HG02885 (cell line): ENCODE data around the gene CCDC106.

Experiments
- ATAC-seq: cut with Tn5 transposase; IDR thresholded peaks from one replicate; pipeline ENCODE4 v1.9.1; 2021; ENCODE audit warnings: mild to moderate bottlenecking; ENCODE audit not compliant: unreplicated experiment, poor library complexity

CCDC106 gene

DNA sequence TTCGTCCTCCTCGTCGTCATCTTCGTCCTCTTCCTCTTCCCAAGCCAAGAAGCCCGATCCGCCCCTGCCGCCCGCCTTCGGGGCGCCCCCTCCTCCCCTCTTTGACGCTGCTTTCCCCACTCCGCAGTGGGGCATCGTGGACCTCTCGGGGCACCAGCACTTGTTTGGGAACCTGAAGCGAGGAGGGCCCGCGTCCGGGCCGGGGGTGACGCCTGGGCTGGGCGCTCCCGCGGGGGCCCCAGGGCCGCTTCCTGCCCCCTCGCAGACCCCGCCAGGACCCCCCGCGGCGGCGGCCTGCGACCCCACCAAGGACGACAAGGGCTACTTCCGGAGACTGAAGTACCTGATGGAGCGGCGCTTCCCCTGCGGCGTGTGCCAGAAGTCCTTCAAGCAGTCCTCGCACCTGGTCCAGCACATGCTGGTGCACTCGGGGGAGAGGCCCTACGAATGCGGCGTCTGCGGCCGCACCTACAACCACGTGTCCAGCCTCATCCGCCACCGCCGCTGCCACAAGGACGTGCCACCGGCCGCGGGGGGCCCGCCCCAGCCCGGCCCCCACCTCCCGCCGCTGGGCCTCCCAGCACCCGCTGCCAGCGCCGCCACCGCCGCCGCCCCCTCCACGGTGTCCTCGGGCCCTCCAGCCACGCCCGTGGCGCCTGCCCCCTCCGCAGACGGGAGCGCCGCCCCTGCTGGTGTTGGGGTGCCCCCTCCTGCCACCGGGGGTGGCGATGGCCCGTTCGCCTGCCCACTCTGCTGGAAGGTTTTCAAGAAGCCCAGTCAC, 33.9 kb upstream of the CCDC106 start:
- no peak for ATAC-seq

DNA sequence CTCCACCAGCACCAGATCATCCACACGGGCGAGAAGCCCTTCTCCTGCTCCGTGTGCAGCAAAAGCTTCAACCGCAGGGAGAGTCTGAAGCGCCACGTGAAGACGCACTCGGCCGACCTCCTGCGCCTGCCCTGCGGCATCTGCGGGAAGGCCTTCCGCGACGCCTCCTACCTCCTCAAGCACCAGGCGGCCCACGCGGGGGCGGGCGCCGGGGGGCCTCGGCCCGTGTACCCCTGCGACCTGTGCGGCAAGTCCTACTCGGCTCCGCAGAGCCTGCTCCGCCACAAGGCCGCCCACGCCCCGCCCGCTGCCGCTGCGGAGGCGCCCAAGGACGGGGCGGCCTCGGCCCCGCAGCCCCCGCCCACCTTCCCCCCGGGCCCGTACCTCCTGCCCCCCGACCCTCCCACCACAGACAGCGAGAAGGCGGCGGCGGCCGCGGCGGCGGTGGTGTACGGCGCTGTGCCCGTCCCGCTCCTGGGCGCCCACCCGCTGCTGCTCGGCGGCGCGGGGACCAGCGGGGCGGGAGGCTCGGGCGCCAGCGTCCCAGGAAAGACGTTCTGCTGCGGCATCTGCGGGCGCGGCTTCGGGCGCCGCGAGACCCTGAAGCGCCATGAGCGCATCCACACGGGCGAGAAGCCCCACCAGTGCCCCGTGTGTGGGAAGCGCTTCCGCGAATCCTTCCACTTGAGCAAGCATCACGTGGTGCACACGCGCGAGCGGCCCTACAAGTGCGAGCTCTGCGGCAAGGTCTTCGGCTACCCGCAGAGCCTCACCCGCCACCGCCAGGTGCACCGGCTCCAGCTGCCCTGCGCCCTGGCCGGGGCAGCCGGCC, 33.1 kb upstream of the CCDC106 start:
- no peak for ATAC-seq

DNA sequence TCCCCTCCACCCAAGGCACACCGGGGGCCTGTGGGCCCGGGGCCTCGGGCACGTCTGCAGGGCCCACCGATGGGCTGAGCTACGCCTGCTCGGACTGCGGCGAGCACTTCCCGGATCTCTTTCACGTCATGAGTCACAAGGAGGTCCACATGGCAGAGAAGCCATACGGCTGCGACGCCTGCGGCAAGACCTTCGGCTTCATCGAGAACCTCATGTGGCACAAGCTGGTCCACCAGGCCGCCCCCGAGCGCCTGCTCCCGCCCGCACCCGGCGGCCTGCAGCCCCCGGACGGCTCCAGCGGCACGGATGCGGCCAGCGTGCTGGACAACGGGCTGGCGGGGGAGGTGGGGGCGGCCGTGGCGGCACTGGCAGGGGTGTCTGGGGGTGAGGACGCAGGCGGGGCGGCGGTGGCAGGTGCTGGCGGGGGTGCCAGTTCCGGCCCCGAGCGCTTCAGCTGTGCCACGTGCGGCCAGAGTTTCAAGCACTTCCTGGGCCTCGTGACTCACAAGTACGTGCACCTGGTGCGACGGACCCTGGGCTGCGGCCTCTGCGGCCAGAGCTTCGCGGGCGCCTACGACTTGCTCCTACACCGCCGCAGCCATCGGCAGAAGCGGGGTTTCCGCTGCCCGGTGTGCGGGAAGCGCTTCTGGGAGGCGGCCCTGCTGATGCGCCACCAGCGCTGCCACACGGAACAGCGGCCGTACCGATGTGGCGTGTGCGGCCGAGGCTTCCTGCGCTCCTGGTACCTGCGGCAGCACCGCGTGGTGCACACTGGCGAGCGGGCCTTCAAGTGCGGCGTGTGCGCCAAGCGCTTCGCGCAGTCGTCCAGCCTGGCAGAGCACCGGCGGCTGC, 32.2 kb upstream of the CCDC106 start:
- ATAC-seq = no peak

- ATAC-seq = no peak
These were observed 31.6 kb upstream of the CCDC106 start for GRCh38 chr19:55616395-55616875.

DNA sequence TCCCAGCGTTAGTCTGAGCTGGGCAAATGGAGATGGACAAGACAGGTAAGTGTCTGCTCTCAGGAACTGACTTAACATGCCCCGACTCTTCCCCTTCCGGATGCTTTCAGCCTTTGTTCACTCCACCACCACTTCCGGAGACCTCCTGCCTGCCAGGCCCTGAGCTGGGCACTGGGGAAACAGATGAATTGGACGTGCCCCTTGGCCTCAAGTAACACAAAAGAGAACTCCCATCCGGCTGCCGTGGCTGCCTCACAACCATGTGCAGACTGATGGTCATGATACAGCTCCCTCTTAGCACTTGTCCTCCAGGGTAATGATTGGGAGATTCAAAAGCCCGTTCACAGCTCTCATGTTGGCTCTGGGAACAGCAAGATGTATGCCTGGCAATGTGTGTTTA, 30.6 kb upstream of the CCDC106 start:
- ATAC-seq = no peak

- ATAC-seq = no peak
These were observed 29.6 kb upstream of the CCDC106 start for GRCh38 chr19:55618426-55618825.

- ATAC-seq = no peak
These were observed 28.7 kb upstream of the CCDC106 start for GRCh38 chr19:55619286-55619685.

- no peak for ATAC-seq
These were observed 27.4 kb upstream of the CCDC106 start for GRCh38 chr19:55620410-55621204.

DNA sequence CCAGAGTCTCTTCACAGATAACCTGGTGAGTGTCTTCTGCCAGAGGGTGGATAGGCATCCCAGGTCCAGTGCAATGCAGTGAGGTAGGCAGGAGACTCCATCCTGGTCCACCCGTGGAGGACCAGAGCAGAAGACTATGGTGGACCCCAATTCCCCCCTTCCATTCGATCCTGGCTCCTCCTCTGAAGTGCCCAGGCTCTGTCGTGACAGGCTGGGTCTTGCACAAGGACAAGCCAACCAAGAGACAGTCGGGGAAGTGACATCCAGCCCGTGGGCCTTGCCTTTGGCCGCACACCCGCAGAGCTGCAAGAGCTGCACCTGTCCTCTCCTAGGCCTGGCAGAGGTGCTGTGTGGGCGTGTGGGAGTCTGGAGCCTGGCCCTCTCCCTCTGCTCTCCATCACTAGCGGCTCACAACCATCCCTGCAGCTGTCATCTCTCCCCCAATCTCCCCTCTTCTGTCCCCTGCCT, 26.8 kb upstream of the CCDC106 start:
- ATAC-seq = no peak

DNA sequence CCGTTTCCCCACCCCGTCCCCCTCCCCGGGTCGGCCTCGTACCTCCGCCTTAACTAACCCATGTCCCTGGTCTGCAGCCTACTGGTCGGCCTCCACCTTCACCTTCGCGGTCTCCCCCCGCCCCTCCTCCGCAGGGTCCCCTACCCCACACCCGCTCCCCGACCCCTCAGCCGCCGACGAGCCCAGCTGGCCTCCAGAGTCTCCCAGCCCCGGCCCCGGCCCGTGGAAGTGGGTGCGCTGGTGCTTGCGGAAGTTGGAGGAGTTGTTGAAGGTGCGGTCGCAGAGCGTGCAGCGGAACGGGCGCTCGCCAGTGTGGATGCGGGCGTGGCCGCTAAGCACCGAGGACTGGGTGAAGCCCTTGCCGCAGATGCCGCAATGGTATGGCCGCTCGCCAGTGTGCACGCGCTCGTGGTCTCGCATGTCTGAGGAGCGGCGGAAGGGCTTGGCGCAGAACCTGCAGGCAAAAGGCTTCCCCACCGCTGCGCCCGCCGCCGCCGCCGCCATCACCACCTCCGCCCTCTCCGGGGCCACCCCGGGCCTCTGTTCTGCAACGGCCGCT, 26.3 kb upstream of the CCDC106 start:
- ATAC-seq = no peak

DNA sequence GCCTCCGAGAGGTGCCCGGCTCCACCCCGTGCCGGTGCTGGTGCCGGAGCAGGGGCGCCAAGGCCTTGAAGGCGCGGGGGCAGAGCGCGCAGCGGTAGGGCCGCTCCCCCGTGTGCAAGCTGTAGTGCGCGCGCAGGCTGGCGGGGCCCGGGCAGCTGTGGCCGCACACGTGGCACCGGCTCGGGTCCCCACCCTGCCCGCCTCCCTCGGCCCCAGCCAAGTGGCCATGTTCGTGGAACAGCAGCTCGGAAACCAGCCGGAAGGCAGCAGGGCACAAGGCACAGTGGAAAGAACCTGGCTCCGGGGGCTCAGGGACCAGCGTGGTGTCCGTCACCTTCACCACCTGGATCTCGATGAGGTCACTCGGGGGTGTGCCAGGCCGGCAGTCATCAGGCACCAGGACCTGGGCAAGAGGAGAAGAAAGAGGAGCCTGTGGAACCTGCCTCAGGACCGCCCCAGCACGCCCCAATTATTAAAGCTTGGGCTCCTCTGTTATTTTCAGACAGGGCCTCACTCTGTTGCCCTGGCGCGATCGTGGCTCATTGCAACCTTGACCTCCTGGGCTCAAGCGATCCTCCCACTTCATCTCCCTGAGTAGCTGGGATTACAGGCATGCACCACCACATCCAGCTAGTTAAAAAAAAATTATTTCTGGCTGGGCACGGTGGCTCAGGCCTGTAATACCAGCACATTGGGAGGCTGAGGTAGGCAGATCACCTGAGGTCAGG, 25.6 kb upstream of the CCDC106 start:
- no peak for ATAC-seq

- no peak for ATAC-seq
These were observed 24.9 kb upstream of the CCDC106 start for GRCh38 chr19:55623130-55623529.

DNA sequence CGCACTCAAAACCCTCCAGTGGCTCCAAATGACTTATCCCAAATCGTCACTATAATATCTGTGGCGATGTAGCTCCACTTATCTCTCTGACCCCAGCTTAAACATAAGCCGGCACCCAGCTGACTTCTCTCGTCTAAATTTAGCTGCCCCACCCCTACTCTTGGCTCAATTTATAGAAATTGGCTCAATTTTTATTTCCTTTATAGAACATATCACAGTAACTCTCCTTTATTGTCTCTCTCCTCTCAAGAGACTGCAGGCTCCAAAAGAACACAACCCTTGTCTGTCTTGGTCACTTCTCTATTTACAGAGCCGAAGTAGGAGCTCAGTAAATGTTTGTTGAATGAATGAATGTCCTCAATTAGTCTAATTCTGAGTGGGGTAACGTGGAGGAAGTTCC, 24.5 kb upstream of the CCDC106 start:
- ATAC-seq = no peak

DNA sequence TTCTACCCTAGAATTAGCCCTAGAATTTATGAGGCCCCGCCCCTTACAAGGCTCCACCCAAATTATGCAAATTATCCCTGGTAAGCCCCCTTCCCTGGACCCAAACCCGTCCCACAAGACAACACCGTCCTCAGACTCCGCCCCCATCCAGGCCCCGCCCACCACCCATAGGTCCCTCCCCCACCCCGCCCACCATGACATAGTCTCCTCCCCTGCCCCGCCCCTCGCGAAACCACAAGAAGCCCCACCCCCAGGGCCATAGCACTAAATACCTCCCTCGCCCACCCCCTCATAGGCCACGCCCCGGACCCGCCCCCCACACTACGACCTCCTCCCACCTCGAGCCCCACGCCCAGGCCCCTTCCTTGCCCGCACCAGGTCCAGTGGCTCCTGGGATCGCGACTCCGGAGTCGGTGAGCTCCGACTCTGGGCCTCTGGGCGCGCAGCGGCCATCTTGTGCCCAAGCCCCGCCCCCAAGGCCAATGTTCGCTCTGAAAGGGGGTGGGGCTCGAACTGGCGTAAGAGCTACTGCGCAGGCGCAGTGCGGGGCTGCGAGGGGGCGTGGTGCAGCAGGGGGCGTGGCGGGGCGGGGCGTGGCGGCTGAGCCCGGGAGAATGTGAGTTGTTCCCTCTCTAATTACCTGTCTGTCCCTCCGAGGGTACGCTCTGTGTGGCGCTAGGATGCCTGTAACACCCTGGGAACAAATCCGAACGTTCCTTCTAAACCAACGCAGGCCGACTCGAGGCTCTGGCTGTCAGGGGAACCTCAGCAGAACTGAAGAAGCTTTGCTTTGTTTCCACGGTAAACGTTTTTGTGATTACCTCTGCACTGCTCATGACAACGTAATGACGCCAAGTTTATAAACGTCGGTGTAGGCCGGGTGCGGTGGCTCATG, 23.7 kb upstream of the CCDC106 start, which contains the start of gene ZNF784:
ZNF784 (minus strand) TSS at position 458 of the 895 bp plus-strand sequence; CDS start at position 453, 5 bp downstream.
- peak; percentile 67 for ATAC-seq

- no peak for ATAC-seq
These were observed 23.0 kb upstream of the CCDC106 start for GRCh38 chr19:55625004-55625326.

DNA sequence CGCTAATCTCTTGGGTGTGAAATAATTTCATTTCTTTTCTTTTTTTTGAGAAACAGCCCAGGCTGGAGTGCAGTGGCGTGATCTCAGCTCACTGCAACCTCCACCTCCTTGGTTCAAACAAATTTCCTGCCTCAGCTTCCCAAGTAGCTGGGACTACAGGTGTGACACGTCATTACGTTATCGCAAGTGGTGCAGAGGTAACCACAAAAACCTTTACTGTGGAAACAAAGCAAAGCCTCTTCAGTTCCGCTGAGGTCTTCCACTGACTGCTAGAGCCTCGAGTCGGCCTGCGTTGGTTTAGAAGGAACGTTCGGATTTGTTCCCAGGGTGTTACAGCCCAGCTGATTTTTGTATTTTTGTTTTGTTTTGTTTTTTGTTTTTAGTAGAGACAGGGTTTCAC, 21.7 kb upstream of the CCDC106 start:
- no peak for ATAC-seq

DNA sequence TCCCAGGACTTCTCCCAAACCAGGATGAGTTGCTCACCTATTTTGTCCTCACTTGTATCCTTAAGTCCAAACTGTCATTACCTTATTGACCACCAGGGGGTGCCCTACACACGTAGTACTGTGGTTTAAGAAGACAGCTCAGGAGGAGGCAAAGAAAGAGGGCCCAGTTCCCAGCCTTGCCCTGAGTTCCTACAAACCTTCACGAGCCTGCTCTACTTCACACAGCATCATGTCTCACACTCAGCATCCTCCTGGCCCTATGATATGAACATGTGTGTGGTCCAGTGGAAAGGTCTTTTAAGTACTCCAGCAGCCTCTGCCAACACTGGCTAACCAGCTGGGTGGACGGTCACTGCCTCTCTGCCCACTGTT, 15.6 kb upstream of the CCDC106 start:
- peak; percentile 37 for ATAC-seq

DNA sequence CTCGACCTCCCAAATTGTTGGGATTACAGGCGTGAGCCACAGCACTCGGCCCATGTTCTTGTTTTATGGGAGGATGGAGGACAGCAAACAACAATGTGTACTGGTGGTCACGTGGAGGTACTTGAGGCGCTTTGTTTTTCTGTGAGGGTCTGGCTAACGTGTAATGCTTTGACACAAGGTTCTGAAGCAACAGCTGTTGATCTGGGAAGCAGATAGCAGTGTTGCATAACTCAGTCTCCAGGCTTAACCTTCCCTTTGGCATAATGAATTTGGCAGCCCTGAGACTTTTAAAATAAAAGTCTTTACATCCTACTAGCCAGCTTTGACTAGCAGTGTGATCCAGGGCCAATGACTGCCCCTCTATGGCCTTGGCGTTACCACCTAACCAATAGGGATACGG, 14.2 kb upstream of the CCDC106 start:
- ATAC-seq = no peak
